ENCODE measurements around the gene CACNB2.

CACNB2 gene

DNA sequence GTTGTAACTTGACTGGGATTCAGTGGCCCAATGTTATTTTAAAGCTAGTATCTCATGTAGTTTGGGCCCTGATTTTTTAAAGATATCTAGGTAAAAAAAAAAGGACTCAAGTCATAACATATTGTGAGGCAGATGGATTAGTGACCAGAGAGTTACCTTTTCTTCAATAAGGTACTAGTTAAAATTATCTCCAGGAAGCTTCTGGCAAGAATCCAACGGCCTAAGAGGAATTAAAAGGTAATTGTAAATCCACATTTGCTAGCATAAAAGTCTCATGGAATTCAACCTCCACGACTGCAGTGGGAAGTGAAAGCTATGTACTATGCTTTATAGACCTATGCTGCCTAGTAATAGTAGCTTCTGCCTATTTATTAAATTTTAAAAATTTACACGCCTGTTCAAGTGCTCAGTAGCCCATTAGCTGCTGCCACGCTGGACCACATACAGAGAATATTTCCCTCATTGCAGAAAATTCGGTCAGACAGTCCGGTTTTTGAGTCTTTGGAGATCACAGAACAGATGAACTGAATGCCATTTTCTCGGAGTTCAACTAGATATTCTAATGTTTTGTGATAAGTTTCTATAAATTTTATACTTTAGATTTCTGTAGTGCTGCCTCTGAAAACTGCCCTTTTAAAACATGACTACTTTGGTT is 392.8 kb downstream of the CACNB2 start:
- no peak for FAIRE-seq

DNA sequence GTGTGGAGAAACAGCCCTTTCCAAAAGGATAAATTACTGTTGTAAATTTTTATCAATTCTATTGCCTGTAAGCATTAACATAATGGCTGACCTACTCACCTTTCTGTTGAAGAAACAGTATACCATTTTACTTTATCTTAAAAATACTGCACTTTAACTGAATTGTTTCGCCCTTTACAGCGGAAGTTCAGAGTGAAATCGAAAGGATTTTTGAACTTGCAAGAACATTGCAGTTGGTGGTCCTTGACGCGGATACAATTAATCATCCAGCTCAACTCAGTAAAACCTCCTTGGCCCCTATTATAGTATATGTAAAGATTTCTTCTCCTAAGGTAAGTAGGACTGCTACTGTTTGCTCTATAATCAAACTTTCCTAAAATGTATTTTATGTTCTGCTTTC is 393.7 kb downstream of the CACNB2 start:
- DNase-seq (ENCODE audit: insufficient read length, low spot score) = no peak
- TF ChIP-seq SPI1 (IDR thresholded peaks at IDR 0.05; ENCODE audit: low read depth, low read length) (no peak), PAX5 (IDR thresholded peaks at IDR 0.05; ENCODE audit: insufficient read depth, low read length, severe bottlenecking) (no peak), POLR2AphosphoS5 (IDR thresholded peaks at IDR 0.05; ENCODE audit: low read depth, low read length) (no peak), POLR2A (IDR thresholded peaks at IDR 0.05; ENCODE audit: low read depth, low read length) (no peak), POU2F2 (IDR thresholded peaks at IDR 0.05; ENCODE audit: low read depth, low read length) (no peak), TAF1 (IDR thresholded peaks at IDR 0.05; ENCODE audit: low read depth, low read length) (no peak)
- FAIRE-seq = no peak

More for the DNA sequence above, 392.8 kb downstream of the CACNB2 start:
- no peak for TF ChIP-seq SPI1 (IDR thresholded peaks at IDR 0.05; ENCODE audit: low read depth, low read length)
- no peak for TF ChIP-seq TAF1 (IDR thresholded peaks at IDR 0.05; ENCODE audit: low read depth, low read length)
- no peak for TF ChIP-seq POLR2AphosphoS5 (IDR thresholded peaks at IDR 0.05; ENCODE audit: low read depth, low read length)
- TF ChIP-seq PAX5 (IDR thresholded peaks at IDR 0.05; ENCODE audit: insufficient read depth, low read length, severe bottlenecking) = no peak
- TF ChIP-seq POU2F2 (IDR thresholded peaks at IDR 0.05; ENCODE audit: low read depth, low read length) = no peak
- no peak for TF ChIP-seq POLR2A (IDR thresholded peaks at IDR 0.05; ENCODE audit: low read depth, low read length)
- no peak for DNase-seq (ENCODE audit: insufficient read length, low spot score)

DNA sequence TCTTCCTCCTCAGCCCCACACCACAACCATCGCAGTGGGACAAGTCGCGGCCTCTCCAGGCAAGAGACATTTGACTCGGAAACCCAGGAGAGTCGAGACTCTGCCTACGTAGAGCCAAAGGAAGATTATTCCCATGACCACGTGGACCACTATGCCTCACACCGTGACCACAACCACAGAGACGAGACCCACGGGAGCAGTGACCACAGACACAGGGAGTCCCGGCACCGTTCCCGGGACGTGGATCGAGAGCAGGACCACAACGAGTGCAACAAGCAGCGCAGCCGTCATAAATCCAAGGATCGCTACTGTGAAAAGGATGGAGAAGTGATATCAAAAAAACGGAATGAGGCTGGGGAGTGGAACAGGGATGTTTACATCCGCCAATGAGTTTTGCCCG is 399.1 kb downstream of the CACNB2 start:
- DNase-seq (ENCODE audit: insufficient read length, low spot score) (no peak), FAIRE-seq (no peak)
- TF ChIP-seq POLR2AphosphoS5 (IDR thresholded peaks at IDR 0.05; ENCODE audit: low read depth, low read length) (no peak), POU2F2 (IDR thresholded peaks at IDR 0.05; ENCODE audit: low read depth, low read length) (no peak), PAX5 (IDR thresholded peaks at IDR 0.05; ENCODE audit: insufficient read depth, low read length, severe bottlenecking) (no peak), TAF1 (IDR thresholded peaks at IDR 0.05; ENCODE audit: low read depth, low read length) (no peak), SPI1 (IDR thresholded peaks at IDR 0.05; ENCODE audit: low read depth, low read length) (no peak), POLR2A (IDR thresholded peaks at IDR 0.05; ENCODE audit: low read depth, low read length) (no peak)

DNA sequence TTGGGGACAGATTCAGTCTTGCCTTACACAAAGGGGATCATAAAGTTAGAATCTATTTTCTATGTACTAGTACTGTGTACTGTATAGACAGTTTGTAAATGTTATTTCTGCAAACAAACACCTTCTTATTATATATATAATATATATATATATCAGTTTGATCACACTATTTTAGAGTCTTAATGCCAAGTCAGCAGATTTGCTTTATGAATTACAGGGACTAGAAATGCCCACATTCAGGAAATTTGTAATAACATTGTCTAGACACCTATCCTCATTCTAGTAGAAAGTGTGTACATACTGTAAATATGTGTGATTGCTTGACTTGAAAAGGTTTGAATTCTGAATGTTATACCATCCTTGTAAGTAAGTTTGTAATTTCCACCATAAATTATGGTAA is 400.0 kb downstream of the CACNB2 start:
- DNase-seq (ENCODE audit: insufficient read length, low spot score) (no peak), FAIRE-seq (no peak)
- TF ChIP-seq TAF1 (IDR thresholded peaks at IDR 0.05; ENCODE audit: low read depth, low read length) (no peak), SPI1 (IDR thresholded peaks at IDR 0.05; ENCODE audit: low read depth, low read length) (no peak), POLR2A (IDR thresholded peaks at IDR 0.05; ENCODE audit: low read depth, low read length) (no peak), POU2F2 (IDR thresholded peaks at IDR 0.05; ENCODE audit: low read depth, low read length) (no peak)

DNA sequence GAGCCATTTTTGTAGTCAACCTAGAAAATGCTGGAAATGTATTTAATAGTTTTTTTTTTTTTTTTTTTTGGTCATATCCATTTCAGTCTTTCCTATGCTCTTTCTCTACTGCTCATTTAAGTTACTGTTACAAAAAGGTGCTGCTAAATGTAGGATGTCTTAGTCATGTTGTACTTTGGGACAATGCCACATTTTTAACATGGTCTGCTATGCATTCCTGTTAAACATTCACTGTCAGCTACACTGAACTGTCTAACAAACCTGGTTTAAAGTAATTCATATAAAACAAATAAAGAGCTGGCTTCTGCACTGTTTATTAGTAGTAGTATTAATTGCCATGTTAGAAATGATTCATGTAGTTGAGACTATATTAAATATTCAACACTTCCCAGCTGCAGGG is 402.6 kb downstream of the CACNB2 start:
- no peak for FAIRE-seq
- TF ChIP-seq POLR2AphosphoS5 (IDR thresholded peaks at IDR 0.05; ENCODE audit: low read depth, low read length) (no peak), POU2F2 (IDR thresholded peaks at IDR 0.05; ENCODE audit: low read depth, low read length) (no peak), TAF1 (IDR thresholded peaks at IDR 0.05; ENCODE audit: low read depth, low read length) (no peak), POLR2A (IDR thresholded peaks at IDR 0.05; ENCODE audit: low read depth, low read length) (no peak)
- DNase-seq (ENCODE audit: insufficient read length, low spot score) = no peak

DNA sequence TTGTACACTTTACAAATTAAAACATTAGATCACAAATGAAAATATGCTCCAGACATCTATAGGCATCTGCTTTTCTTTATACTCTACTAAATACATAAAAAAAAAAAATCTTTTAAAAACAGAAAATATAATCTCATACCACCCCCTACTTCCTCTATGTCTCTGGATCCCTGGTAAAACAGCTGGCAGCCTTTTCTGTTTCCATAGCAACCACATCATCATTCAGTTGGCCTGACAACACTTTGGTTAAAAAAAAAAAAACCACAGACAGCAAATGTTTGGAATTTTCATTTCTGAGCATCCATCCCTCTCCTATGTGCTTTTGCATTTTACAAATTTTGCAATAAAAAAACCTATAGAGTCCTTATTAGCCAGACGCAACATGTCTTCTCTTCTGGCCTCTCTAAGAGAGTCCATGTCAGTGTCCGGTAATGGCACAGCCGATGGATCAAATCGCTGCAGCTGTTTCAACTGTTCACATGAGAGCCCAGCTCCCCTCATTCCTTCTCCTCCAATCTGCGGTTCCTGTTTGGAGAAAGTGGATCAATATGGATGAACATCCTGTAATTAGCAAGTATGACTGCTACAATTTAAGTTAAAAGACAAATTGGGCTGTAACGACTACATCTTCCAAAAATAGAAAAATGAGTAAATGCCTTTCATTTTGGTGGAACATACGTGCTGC is 405.5 kb downstream of the CACNB2 start:
- FAIRE-seq (no peak), DNase-seq (ENCODE audit: insufficient read length, low spot score) (no peak)
- no peak for TF ChIP-seq SPI1 (IDR thresholded peaks at IDR 0.05; ENCODE audit: low read depth, low read length)
- TF ChIP-seq POLR2AphosphoS5 (IDR thresholded peaks at IDR 0.05; ENCODE audit: low read depth, low read length) = no peak
- TF ChIP-seq PAX5 (IDR thresholded peaks at IDR 0.05; ENCODE audit: insufficient read depth, low read length, severe bottlenecking) = no peak
- TF ChIP-seq POU2F2 (IDR thresholded peaks at IDR 0.05; ENCODE audit: low read depth, low read length) = no peak
- TF ChIP-seq TAF1 (IDR thresholded peaks at IDR 0.05; ENCODE audit: low read depth, low read length) = no peak
- TF ChIP-seq POLR2A (IDR thresholded peaks at IDR 0.05; ENCODE audit: low read depth, low read length) = no peak

DNA sequence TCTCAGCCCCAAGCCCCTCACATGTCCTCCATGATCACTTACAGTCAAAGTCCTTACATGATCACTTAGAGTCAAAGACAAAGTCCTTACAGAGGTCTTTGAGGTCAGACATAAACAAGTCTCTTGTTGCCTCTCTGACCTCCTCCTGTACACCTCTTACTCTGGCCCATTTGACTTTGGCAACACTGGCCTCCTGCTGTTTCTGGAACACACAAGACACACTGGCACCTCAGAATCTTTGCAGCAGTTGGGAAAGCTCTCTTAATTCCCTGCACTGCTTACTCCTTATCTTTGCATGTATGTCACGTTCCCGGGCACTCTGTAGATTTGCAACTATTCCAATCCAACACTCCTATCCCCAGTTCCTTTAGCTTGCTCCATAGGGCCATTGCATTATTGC is 408.9 kb downstream of the CACNB2 start:
- TF ChIP-seq SPI1 (IDR thresholded peaks at IDR 0.05; ENCODE audit: low read depth, low read length) (no peak), POU2F2 (IDR thresholded peaks at IDR 0.05; ENCODE audit: low read depth, low read length) (no peak)
- FAIRE-seq (no peak), DNase-seq (ENCODE audit: insufficient read length, low spot score) (no peak)

DNA sequence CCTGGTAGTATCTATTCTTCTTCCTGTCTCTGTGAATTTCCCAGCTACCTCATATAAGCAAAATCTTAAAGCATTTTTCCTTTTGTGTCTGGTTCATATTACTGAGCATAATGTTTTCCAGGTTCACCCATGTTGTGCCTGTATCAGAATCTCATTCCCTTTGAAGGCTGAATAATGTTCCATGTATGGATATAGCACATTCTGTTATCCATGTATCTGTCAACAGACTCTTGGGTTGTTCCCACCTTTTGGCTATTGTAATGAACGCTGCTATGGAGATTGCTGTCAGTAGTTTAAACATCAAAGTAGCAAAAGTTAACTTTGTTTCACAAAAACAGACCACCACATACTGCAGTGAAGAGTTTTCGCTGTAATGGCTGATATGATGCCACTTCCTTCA is 411.2 kb downstream of the CACNB2 start:
- no peak for DNase-seq (ENCODE audit: insufficient read length, low spot score)
- no peak for FAIRE-seq
- no peak for TF ChIP-seq POLR2AphosphoS5 (IDR thresholded peaks at IDR 0.05; ENCODE audit: low read depth, low read length)
- TF ChIP-seq PAX5 (IDR thresholded peaks at IDR 0.05; ENCODE audit: insufficient read depth, low read length, severe bottlenecking) = no peak
- TF ChIP-seq SPI1 (IDR thresholded peaks at IDR 0.05; ENCODE audit: low read depth, low read length) = no peak
- TF ChIP-seq POU2F2 (IDR thresholded peaks at IDR 0.05; ENCODE audit: low read depth, low read length) = no peak
- TF ChIP-seq TAF1 (IDR thresholded peaks at IDR 0.05; ENCODE audit: low read depth, low read length) = no peak
- no peak for TF ChIP-seq POLR2A (IDR thresholded peaks at IDR 0.05; ENCODE audit: low read depth, low read length)

DNA sequence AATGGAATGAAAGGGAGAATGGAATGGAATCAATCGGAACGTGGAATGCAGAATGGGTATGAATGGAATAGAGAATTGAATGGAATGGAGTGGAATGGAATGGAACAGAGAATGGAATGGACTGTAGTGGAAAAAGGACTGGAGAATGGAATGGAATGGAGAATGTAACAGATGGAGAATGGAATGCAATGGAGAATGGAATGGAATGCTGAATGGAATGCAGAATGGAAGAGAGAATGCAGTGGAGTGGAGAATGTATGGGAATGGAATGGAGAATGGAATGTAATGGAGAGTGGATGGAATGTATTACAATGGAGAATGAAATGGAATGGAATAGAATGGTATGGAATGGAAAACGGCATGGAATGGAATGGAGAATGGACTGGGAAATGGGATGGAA is 414.3 kb downstream of the CACNB2 start:
- TF ChIP-seq POLR2A (IDR thresholded peaks at IDR 0.05; ENCODE audit: low read depth, low read length) (no peak), SPI1 (IDR thresholded peaks at IDR 0.05; ENCODE audit: low read depth, low read length) (no peak)
- DNase-seq (ENCODE audit: insufficient read length, low spot score) (no peak), FAIRE-seq (no peak)

DNA sequence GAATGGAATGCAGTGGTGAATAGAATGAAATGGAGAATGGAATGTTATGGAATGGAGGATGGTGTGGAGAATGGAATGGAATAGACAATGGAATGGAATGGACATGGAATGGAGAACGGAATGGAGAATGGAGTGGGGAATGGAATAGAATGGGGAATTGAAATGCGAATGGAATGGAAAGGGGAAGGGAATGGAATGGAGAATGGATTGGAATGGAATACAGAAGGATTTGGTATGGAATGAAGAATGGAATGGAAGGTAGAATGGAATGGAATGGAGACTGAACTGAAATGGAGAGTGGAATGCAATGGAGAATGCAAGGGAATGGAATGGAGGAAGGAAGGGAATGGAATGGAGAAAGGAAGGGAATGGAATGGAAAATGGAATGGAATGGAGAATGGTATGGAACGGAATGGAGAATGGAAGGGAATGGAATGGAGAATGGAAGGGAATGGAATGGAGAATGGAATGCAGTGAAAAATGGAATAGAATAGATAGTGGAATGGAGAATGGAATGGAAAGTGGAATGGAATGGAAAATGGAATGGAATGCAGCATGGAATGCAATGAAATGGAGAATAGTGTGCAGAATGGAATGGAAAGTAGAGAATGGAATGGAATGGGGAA is 416.4 kb downstream of the CACNB2 start:
- TF ChIP-seq PAX5 (IDR thresholded peaks at IDR 0.05; ENCODE audit: insufficient read depth, low read length, severe bottlenecking) (no peak), POU2F2 (IDR thresholded peaks at IDR 0.05; ENCODE audit: low read depth, low read length) (no peak)
- FAIRE-seq (no peak), DNase-seq (ENCODE audit: insufficient read length, low spot score) (no peak)
